ENCODE results near the gene GPRASP3. TPM values are rescaled to one million over a fixed set of nuclear protein-coding genes. Genes with fewer than 3 reads are reported as not detected.
A peak's percentile ranks its signal among the peaks of the same experiment; 100 is the strongest.

GPRASP3 gene
- total and polyA plus RNA-seq, 8 donors = 4.5 to 18.9 (median 17.0) TPM

DNA sequence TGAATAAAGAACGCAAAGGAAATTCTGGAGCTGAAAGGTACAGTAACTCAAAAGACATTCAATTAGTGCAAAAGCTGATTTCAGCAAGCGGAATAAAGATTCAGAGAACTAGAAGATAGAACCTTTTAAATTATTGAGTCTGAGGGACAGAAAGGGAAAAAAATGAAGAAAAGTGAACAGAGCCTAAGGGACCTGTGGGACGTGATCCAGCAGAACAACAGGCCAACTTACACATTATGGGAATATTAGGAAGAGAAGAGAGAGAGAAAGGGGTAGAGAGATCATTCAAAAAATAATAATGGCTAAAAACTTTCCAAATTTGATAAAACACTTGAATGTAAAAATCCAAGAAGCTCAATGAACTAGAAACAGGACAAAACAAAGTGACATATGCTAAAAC, 25.8 kb upstream of the GPRASP3 start:
- ATAC-seq (no peak), DNase-seq (no peak)
- Histone ChIP-seq H3K36me3 (no peaks in the 10 kb centered on the region), H3K27ac (no peak overlapping the region), H3K4me1 (no peaks in the 10 kb centered on the region), H3K9me3 (no peaks in the 10 kb centered on the region), H3K4me3 (no peak overlapping the region), H3K27me3 (no peaks in the 10 kb centered on the region)
- intact Hi-C loops (cut with DNase I) = no loop called here
- TF ChIP-seq, protein P1, sequence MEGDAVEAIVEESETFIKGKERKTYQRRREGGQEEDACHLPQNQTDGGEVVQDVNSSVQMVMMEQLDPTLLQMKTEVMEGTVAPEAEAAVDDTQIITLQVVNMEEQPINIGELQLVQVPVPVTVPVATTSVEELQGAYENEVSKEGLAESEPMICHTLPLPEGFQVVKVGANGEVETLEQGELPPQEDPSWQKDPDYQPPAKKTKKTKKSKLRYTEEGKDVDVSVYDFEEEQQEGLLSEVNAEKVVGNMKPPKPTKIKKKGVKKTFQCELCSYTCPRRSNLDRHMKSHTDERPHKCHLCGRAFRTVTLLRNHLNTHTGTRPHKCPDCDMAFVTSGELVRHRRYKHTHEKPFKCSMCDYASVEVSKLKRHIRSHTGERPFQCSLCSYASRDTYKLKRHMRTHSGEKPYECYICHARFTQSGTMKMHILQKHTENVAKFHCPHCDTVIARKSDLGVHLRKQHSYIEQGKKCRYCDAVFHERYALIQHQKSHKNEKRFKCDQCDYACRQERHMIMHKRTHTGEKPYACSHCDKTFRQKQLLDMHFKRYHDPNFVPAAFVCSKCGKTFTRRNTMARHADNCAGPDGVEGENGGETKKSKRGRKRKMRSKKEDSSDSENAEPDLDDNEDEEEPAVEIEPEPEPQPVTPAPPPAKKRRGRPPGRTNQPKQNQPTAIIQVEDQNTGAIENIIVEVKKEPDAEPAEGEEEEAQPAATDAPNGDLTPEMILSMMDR (IDR thresholded peaks at IDR 0.05) = no peak

- ATAC-seq (no peak), DNase-seq (no peak)
- TF ChIP-seq, protein P1 (IDR thresholded peaks at IDR 0.05) = no peak
- no peaks in the 10 kb centered on the region for H3K4me1 ChIP-seq
- intact Hi-C loops (cut with DNase I) = no loop called here
- H3K27me3 ChIP-seq = no peaks in the 10 kb centered on the region
- H3K9me3 ChIP-seq = no peaks in the 10 kb centered on the region
- H3K27ac ChIP-seq = no peak overlapping the region
- no peak overlapping the region for H3K4me3 ChIP-seq
- no peaks in the 10 kb centered on the region for H3K36me3 ChIP-seq
These were observed 24.2 kb upstream of the GPRASP3 start for GRCh38 chrX:102696306-102696705.

- H3K4me3 ChIP-seq = no peak overlapping the region
- H3K36me3 ChIP-seq = no peaks in the 10 kb centered on the region
- TF ChIP-seq, protein P1 (IDR thresholded peaks at IDR 0.05) = no peak
- intact Hi-C loops (cut with DNase I) = no loop called here
- no peaks in the 10 kb centered on the region for H3K9me3 ChIP-seq
- no peaks in the 10 kb centered on the region for H3K4me1 ChIP-seq
- H3K27ac ChIP-seq = no peak overlapping the region
- peak in 2 of 4 donors; percentile 48 to 53 for DNase-seq
- no peaks in the 10 kb centered on the region for H3K27me3 ChIP-seq
- no peak for ATAC-seq
These were observed 23.0 kb upstream of the GPRASP3 start for GRCh38 chrX:102697494-102697893.

DNA sequence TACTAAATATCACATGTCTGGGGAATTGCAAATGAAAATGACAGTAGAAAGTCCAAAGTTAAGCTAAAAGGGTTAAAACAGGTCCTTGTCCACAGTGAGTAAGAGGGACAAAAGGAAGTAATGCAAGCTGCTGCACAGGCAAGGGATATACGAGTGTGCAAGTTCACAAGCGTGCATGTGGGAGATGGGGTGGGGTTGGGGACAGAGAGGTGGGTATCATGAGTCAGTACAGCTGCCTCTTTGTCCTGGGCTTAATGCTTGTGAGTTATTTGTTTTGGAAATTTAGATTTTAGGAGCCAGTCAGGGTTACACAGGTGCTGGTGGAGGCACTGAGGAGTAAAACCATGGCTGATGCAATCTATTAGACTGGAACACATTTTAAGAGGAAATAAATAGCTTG, 11.6 kb upstream of the GPRASP3 start:
- intact Hi-C loops (cut with DNase I) = no loop called here
- H3K4me3 ChIP-seq = no peak overlapping the region
- ATAC-seq (no peak), DNase-seq (no peak)
- H3K27me3 ChIP-seq = peaks cover 4 to 23% of the 10 kb centered on the region in 2 donors
- H3K27ac ChIP-seq = no peak overlapping the region
- no peaks in the 10 kb centered on the region for H3K9me3 ChIP-seq
- TF ChIP-seq, protein P1 (IDR thresholded peaks at IDR 0.05) = no peak
- peaks cover 0 to 5% of the 10 kb centered on the region in 2 donors for H3K4me1 ChIP-seq
- H3K36me3 ChIP-seq = no peaks in the 10 kb centered on the region

- peaks cover 0 to 5% of the 10 kb centered on the region in 2 donors for H3K4me1 ChIP-seq
- H3K27me3 ChIP-seq = peaks cover 0 to 23% of the 10 kb centered on the region in 2 donors
- H3K27ac ChIP-seq = no peak overlapping the region
- TF ChIP-seq, protein P1 (IDR thresholded peaks at IDR 0.05) = no peak
- H3K4me3 ChIP-seq = peak overlapping the region; percentile 43 to 47
- ATAC-seq (no peak), DNase-seq (peak in 1 of 4 donors; percentile 28)
- no peaks in the 10 kb centered on the region for H3K9me3 ChIP-seq
- no peaks in the 10 kb centered on the region for H3K36me3 ChIP-seq
- intact Hi-C loops (cut with DNase I) = no loop called here
These were observed 8.7 kb upstream of the GPRASP3 start for GRCh38 chrX:102711872-102712215.

All from left lung (tissue), 10 donors.